Measurements from ENCODE around the gene LZTS3.

The LZTS3 gene

DNA sequence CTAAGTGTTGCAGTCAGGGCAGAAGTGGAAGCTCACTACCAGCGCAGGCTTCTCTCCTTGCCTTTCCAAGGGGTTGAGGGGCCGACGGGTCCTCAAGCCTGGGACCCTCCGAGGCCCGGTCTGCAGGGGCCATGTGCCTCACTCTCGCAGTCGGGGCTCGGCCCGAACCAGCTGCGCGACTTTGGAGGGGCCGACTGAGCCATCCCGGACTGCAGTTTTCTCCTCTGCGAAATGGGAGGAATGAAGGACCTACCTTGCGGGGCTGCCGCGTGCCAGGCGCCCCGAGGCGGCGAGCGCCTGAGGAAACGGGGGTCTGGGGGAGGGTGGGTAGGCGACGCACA is 5.6 kb downstream of the LZTS3 start (continued):
- TF ChIP-seq, protein P1, sequence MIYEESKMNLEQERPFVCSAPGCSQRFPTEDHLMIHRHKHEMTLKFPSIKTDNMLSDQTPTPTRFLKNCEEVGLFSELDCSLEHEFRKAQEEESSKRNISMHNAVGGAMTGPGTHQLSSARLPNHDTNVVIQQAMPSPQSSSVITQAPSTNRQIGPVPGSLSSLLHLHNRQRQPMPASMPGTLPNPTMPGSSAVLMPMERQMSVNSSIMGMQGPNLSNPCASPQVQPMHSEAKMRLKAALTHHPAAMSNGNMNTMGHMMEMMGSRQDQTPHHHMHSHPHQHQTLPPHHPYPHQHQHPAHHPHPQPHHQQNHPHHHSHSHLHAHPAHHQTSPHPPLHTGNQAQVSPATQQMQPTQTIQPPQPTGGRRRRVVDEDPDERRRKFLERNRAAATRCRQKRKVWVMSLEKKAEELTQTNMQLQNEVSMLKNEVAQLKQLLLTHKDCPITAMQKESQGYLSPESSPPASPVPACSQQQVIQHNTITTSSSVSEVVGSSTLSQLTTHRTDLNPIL (CRISPR knock-in tag; IDR thresholded peaks at IDR 0.05; ENCODE audit: low read depth): no peak
- TF ChIP-seq, protein P2, sequence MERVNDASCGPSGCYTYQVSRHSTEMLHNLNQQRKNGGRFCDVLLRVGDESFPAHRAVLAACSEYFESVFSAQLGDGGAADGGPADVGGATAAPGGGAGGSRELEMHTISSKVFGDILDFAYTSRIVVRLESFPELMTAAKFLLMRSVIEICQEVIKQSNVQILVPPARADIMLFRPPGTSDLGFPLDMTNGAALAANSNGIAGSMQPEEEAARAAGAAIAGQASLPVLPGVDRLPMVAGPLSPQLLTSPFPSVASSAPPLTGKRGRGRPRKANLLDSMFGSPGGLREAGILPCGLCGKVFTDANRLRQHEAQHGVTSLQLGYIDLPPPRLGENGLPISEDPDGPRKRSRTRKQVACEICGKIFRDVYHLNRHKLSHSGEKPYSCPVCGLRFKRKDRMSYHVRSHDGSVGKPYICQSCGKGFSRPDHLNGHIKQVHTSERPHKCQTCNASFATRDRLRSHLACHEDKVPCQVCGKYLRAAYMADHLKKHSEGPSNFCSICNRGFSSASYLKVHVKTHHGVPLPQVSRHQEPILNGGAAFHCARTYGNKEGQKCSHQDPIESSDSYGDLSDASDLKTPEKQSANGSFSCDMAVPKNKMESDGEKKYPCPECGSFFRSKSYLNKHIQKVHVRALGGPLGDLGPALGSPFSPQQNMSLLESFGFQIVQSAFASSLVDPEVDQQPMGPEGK (CRISPR knock-in tag; IDR thresholded peaks at IDR 0.05; ENCODE audit: borderline replicate concordance): no peak
- no peak for TF ChIP-seq GLIS3 (CRISPR knock-in tag; IDR thresholded peaks at IDR 0.05)

DNA sequence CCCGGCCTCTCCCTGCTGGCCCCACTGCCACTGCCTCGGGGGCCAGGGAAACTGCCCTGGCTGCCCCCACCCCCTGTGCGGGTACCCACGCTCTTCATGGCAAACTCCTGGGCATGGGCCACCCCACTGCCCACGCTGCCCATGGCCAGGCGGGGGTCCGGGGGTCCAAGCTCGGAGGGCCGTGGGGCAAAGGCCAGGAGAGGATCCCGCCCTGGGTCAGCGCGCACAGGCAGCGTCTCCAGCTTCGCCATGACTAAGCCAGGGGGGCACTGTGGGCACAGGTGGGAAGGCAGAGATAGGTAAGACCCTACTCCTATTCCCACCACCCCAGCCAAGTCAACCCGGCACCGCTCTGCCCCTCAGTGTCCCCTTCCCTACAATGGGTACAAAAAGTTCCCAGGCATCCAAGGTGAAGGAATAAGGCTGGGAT is 6.4 kb downstream of the LZTS3 start:
- no peak for ATAC-seq
- no peak for TF ChIP-seq ZNF8 (CRISPR knock-in tag; IDR thresholded peaks at IDR 0.05)
- TF ChIP-seq ISL1 (CRISPR knock-in tag; IDR thresholded peaks at IDR 0.05): no peak
- no peak for TF ChIP-seq ZFP3 (CRISPR knock-in tag; IDR thresholded peaks at IDR 0.05)
- TF ChIP-seq, protein P3, sequence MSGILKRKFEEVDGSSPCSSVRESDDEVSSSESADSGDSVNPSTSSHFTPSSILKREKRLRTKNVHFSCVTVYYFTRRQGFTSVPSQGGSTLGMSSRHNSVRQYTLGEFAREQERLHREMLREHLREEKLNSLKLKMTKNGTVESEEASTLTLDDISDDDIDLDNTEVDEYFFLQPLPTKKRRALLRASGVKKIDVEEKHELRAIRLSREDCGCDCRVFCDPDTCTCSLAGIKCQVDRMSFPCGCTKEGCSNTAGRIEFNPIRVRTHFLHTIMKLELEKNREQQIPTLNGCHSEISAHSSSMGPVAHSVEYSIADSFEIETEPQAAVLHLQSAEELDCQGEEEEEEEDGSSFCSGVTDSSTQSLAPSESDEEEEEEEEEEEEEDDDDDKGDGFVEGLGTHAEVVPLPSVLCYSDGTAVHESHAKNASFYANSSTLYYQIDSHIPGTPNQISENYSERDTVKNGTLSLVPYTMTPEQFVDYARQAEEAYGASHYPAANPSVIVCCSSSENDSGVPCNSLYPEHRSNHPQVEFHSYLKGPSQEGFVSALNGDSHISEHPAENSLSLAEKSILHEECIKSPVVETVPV (CRISPR knock-in tag; IDR thresholded peaks at IDR 0.05): no peak

DNA sequence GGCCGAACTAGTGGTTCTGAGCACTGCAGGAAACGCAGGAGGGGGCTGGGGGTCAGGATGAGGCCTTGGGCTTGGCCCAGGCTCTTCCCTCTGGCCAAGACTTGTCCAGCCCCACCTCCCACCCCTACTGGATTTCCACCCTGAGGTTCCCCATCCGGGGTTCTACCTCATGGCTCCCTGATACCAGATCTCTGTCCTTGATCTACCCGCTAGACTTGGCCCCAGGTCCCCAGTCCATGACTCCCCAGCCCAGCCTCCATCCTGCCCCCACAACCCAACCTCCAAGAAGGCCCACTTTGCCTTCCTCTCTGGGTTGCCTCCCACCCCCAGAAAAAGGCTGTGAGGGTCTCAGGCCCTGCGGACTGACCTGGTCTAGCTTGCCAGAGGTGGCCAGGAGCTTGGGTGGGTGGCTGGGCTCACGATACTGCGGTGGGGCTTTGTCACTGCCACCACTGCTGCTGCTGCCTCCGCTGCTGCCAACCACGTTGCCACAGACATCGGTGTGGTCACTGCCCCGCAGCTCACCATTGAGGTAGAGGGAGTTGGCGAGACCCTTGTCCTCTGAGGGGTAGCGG is 6.9 kb downstream of the LZTS3 start:
- ATAC-seq: no peak
- no peak for TF ChIP-seq ZC3H10 (CRISPR knock-in tag; IDR thresholded peaks at IDR 0.05)

DNA sequence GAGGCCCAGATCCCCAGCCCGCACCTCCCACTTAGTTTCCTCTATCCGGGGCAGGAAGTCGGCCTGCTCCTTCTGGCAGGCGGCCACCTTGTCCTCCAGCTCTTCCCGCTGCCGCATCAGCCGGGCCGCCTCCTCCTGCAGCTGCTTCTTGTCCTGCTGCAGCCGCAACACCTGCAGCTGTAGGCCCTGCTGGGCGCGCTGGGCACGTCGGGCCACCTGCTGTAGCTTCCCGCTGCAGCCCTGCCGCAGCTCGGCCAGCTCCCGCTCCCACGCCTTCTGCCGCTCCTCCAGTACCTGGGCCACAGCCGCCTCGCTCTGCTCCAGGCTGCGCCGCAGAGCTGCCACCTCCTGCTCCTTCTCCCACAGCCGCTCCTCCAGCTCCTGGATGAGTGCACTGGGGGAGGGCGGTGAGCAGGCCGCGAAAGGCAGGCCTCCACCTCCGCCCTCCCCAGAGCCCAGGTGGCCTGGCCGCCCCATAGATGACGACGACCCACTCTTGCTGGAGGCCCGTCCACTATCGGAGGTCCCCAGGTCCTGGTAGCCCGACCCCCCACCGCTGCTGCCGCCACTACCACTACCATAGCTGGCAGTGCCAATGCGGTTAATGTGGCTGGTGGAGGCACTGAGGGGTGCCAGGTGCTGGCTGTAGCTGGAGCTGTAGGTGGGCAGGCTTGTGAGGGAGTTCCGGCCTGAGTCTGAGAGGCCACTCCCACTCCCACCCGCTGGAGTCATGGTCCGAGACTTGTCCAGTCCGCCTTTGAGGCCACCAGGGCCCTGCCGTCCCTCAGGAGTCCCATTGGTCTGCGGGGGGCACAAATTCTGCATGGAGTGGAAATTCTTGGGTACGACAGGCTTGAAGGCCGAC is 7.6 kb downstream of the LZTS3 start:
- ATAC-seq: no peak
- TF ChIP-seq RARB (CRISPR knock-in tag; IDR thresholded peaks at IDR 0.05): no peak
- TF ChIP-seq OSR1 (CRISPR knock-in tag; IDR thresholded peaks at IDR 0.05): no peak
- TF ChIP-seq BACH2 (CRISPR knock-in tag; IDR thresholded peaks at IDR 0.05; ENCODE audit: borderline replicate concordance): no peak
- no peak for TF ChIP-seq SNAI2 (CRISPR knock-in tag; IDR thresholded peaks at IDR 0.05)
- TF ChIP-seq ARNTL (CRISPR knock-in tag; IDR thresholded peaks at IDR 0.05; ENCODE audit: borderline replicate concordance, low read depth): no peak
- TF ChIP-seq, protein P2 (CRISPR knock-in tag; IDR thresholded peaks at IDR 0.05; ENCODE audit: borderline replicate concordance): no peak
- no peak for TF ChIP-seq ISL1 (CRISPR knock-in tag; IDR thresholded peaks at IDR 0.05)
- TF ChIP-seq TCF4 (CRISPR knock-in tag; IDR thresholded peaks at IDR 0.05; ENCODE audit: borderline replicate concordance): no peak
- TF ChIP-seq ZFP30 (CRISPR knock-in tag; IDR thresholded peaks at IDR 0.05): no peak
- TF ChIP-seq, protein P3 (CRISPR knock-in tag; IDR thresholded peaks at IDR 0.05): no peak
- TF ChIP-seq, protein P4, sequence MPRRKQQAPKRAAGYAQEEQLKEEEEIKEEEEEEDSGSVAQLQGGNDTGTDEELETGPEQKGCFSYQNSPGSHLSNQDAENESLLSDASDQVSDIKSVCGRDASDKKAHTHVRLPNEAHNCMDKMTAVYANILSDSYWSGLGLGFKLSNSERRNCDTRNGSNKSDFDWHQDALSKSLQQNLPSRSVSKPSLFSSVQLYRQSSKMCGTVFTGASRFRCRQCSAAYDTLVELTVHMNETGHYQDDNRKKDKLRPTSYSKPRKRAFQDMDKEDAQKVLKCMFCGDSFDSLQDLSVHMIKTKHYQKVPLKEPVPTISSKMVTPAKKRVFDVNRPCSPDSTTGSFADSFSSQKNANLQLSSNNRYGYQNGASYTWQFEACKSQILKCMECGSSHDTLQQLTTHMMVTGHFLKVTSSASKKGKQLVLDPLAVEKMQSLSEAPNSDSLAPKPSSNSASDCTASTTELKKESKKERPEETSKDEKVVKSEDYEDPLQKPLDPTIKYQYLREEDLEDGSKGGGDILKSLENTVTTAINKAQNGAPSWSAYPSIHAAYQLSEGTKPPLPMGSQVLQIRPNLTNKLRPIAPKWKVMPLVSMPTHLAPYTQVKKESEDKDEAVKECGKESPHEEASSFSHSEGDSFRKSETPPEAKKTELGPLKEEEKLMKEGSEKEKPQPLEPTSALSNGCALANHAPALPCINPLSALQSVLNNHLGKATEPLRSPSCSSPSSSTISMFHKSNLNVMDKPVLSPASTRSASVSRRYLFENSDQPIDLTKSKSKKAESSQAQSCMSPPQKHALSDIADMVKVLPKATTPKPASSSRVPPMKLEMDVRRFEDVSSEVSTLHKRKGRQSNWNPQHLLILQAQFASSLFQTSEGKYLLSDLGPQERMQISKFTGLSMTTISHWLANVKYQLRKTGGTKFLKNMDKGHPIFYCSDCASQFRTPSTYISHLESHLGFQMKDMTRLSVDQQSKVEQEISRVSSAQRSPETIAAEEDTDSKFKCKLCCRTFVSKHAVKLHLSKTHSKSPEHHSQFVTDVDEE (CRISPR knock-in tag; IDR thresholded peaks at IDR 0.05): no peak
- no peak for TF ChIP-seq ZC3H10 (CRISPR knock-in tag; IDR thresholded peaks at IDR 0.05)
- no peak for TF ChIP-seq TOX (CRISPR knock-in tag; IDR thresholded peaks at IDR 0.05; ENCODE audit: borderline replicate concordance)
- TF ChIP-seq GLIS3 (CRISPR knock-in tag; IDR thresholded peaks at IDR 0.05): no peak
- TF ChIP-seq ESRRG (CRISPR knock-in tag; IDR thresholded peaks at IDR 0.05): no peak
